GM18499 (cell line): Measurements from ENCODE around the gene SMIM44.
"Not testable (repeated sequence)": the region's sequence is repeated elsewhere in the genome, so short reads cannot be mapped to it uniquely, and the experiment has no call there.

Experiments
- ATAC-seq: cut with Tn5 transposase; IDR thresholded peaks from one replicate; pipeline ENCODE4 v1.9.1; 2021; ENCODE audit warnings: moderate number of reproducible peaks; ENCODE audit not compliant: insufficient read depth, unreplicated experiment

Gene SMIM44

DNA sequence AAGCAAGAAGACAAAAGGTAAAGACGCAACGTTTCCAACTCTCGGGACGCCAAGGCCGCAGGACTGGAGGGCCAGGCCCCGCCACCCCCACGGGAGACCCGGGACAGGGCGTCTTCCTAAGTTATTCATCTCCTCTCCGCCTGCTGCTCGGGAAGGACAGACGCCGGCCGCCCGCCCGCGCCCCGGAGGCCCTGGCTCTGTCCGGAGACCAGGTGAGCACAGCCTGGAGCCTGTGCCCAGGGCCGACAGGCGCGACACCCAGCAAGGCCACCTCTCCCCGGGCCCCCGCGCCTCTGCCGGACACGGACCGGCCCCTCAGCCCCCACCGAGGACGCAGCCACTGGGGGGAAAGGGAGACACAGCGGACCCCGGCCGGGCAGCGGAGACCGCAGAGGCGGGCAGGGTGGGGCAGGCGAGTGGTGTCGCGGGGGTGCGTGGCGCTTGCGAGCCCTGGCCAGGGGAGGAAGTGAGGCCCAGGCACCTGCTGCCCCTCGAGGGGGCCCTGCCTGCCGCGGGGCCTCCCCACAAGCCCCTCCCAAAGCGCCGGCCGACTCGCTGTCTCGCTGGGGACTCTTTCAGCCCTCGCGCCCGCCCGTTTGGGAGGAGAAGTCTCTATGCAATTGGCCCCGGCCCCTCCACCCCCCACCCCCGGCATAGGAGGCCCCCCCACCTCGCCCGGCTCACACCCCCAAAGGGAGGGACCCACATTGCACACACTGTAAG lies 20.1 kb downstream of the SMIM44 start:
- no peak for ATAC-seq

DNA sequence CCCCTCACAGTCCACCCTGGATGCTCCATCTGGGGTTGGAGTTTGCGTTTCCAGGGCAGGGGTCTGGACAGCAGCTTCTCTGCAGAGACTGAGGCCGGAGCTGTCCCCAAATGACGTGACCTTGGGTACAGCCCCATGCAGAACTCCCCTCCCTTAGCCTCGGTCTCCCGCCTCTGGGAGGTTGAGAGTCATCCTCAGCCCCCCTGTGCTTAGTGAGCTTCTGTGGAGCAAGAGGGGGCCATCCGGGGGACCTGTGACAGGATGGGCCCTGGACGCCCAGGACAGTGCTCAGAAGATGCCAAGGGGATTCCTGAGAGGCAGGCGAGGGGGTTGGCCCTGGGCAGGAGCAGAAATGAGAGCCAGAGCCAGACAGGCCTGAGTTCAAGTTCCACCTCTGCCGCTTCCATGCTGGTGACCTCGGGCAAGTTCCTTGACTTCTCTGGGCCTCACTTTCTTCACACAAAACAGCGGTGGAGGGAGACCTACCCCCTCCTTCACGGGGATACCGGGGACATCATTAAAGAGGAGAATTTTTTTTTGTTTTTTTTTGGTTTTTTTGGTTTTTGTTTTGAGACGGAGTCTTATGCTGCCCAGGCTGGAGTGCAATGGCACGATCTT lies 23.2 kb downstream of the SMIM44 start:
- ATAC-seq = no peak

DNA sequence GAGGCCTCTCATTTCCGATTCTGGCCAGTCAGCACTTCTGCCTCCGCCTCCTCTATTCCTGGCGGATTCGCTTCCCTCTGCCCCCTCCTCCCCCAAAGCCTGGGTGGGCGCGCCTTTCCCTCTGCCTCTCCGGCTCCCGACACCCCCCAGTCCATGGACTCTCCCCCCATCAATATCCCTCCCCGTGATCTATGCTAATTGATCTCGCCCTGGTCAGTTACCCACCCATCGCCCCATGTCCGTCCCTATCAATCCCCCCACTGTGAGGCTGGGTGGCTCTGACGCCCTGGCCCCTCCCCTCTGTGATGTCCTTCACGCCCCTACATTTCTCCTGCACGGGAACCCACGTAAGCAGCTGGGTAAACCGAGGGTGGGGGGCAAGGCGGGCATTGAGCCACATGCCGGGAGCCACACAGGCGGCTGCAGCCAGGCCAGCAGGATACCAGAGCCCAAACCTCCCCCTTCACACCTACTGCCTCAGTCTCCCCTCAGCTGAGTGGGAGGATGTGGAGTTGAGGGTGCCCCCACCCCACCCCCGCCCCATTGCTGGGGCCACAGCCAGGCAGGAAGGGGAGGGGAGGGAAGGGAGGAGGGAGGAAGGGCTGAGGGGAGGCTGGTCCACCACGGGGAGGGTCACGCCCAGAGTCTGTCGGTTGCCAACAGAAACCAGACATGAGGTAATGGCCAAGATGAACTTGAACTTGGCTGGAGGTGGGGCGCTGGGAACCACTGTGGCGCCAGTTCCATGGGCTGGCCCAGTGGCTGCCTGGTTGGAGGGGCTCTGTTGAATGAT lies 24.0 kb downstream of the SMIM44 start:
- no peak for ATAC-seq

DNA sequence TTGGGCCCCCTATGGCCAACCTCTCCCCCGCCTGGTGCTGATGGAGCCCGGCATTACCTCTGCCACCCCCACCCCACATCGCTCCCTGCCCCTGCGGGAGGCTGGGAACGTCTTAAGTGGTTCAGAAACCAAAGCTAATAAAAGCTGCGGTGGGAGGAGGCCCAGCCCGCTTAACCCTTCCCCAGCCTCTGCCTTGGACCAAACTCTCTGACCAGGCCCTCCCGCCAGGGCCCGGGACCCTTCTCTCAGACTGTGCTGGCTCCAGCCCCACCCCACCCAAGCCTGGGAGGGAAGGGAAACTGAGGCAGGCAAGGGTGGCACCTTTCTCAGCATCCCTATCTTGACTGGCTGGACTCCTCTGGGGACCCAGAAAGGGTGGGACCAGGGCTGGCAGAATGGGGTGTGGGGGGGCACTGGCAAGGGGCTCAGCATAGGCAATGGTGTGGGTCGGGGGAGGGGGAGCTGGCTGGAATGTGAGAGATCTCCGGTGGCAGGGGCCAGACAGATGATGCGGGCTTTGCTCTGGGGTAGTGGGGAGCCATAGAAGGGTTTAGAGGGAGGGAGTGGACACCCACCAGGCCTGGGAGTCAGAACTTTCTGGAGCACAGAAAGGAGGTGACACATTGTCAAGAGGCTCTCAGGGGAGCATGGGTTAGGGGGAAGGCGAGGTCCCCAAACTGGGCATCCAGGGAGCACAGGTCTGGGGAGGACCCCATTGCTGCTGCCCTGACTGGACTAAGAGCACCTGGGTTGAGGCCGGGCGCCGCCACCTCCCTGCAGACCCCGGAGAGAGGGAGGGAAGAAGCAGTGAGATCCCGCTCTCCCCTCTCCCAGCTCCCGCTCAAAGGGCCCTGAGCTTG lies 24.8 kb downstream of the SMIM44 start:
- no peak for ATAC-seq

DNA sequence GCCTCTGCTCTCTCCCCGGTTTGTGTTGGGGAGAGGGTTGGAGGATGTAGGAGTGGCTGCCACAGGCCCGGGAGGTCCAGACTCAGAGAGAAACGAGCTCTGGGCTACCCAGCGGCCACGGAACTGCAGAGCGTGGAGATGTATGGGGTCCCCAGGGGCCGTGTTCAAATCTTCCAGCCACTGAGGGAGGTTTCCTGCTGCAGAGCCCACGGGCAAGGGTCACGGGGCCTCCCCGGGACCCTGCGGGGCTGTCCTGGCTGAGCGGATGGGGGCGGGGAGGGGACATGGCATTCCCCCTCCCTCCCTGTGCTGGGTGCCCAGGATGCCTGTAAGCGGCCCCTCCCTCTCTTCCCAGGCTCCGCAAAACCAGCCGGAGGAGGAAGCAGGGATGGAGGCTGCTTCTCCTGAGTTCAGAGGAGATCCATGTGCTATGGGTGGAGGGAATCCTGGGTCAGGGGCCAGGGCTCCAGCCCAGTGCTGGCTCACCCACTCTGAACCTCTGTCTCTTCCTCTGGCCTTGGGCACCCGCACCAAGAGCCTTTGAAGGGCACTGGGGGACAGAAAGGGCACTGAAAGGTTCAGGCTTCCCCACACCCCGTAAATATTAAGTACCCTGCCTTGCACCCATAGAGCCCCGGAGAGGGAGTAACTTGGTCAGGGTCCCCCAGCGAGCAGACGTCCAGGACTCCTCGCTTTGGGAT lies 25.6 kb downstream of the SMIM44 start:
- no peak for ATAC-seq

DNA sequence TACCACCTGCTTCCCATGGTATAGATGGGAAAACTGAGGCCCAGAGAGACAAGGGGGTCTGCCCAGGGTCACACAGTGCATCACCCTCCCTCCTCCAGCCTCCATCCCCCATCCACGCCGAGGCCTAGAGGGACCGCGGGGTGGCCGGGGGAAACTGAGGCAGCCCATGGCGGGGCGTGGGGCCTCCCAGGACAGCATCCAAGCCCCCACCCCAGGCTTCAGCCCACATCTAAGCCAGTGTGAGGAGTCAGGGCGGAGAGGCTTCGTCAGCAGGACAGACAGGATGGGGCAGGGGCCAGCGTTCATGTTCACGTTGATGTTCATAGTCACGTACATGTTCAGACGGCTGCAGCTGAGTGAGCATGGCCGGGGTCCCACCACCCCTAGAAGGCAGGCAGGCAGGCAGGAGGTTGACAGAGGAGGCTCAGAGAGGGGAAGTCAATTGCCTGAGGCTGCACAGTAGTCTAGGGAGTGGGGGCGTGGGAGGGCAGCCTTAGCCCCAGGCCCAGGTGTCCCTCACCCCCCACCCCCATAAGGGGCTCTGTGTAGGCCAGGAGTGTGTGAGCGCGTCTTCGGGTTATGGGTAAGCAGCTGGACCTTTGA lies 26.2 kb downstream of the SMIM44 start:
- no peak for ATAC-seq

DNA sequence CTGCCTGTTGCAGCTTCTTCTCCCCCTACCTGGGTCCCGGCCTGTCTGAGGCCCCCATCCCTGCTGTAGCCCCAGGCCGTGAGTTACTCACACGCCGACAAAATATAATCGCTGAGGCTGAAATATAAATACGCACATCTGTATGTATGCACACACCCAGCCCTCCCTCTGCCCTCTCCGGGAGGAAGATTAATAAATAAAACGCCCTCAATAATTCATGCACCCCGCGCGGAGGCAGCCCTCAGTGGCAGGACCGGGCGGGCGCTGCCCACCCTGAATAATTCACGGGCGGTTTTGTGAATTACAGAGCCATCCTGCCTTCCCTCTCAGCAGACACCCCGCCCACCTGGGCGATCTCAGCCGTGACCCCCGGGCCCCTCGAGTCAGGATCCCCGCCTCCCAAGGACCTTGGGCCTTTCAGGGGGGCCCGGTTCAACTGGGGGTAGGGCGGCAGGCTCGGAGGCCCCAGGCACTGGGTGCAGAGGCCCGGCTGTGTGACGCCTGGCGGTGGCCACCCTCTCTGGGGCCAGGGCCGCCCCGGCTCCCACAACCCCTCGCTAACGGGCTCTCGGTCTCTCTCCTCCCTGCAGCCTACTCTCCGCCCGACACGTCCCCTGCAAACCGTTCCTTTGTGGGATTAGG lies 27.2 kb downstream of the SMIM44 start:
- ATAC-seq = no peak

DNA sequence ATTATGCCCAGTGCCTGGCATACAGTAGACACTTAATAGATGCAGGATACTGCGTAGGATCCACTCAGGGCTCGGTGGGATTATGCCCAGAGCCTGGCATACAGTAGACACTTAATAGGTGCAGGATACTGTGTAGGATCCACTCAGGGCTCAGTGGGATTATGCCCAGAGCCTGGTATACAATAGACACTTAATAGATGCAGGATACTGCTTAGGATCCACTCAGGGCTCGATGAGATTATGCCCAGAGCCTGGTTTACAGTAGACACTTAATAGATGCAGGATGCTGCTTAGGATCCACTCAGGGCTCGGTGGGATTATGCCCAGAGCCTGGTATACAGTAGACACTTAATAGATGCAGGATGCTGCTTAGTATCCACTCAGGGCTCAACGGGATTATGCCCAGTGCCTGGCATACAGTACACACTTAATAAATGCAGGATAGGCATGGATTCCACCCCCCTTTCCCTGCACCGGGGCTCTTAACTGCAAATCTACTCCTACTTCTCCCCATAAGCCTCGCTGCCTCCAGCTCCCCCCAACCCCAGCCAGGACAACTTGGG lies 27.8 kb downstream of the SMIM44 start:
- ATAC-seq = no peak

DNA sequence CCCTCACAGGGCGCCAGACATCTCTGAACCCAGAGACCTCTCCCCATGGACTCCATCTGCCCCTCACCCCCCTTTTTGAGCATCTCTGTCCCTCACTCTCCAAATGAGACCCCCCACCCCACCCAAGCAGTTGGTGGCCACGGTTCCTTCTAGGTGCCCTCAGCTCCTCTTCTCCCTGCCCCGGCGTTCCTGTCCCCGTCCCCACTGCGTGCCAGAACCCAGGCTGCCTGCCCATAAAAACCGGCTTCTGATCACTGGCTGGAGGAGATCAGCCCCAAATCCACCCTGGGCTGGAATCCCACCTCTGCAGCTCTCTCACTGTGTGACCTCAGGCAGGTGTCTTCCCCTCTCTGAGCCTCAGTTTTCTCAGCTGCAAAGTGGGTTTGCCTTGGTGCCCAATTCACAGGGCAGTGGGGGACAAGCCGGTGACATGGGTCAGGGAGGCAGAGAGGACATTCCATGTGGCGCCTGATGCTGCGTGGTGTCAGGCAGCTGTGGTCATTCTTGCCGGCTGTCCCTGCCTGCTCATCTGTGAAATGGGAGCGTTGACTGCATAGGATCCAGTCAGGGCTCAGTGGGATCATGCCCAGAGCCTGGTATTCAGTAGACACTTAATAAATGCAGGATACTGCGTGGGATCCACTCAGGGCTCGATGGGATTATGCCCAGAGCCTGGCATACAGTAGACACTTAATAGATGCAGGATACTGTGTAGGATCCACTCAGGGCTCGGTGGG lies 28.4 kb downstream of the SMIM44 start:
- no peak for ATAC-seq

DNA sequence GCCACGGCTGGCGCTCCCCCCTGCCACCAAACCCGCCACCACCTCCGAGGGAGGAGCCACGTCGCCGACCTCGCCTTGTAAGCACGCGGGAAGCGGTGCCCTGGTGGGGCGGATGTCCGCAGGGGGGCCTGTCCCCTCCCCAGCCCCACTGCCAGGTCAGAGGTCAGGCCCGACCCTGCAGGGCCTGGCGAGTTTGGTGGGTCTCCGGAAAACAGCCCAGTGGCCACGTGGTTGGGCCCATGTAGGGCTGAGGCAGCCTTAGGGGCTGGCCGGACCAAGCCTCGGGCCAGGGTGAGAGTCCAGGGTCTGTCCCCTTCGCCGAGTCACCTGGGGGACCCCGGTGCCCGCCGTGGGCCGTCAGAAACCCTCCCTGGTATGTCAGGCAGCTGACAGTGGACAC lies 29.4 kb downstream of the SMIM44 start:
- ATAC-seq = no peak

DNA sequence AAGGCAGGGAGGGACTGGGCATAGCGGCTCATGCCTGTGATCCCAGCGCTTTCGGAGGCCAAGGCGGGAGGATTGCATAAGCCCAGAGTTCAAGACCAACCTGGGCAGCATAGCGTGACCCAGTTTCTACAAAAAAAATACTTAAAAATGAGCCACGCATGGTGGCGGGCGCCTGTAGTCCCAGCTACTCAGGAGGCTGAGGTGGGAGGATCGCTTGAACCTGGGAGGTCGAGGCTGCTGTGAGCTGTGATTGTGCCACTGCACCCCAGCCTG lies 30.4 kb downstream of the SMIM44 start:
- not testable (repeated sequence) for ATAC-seq

DNA sequence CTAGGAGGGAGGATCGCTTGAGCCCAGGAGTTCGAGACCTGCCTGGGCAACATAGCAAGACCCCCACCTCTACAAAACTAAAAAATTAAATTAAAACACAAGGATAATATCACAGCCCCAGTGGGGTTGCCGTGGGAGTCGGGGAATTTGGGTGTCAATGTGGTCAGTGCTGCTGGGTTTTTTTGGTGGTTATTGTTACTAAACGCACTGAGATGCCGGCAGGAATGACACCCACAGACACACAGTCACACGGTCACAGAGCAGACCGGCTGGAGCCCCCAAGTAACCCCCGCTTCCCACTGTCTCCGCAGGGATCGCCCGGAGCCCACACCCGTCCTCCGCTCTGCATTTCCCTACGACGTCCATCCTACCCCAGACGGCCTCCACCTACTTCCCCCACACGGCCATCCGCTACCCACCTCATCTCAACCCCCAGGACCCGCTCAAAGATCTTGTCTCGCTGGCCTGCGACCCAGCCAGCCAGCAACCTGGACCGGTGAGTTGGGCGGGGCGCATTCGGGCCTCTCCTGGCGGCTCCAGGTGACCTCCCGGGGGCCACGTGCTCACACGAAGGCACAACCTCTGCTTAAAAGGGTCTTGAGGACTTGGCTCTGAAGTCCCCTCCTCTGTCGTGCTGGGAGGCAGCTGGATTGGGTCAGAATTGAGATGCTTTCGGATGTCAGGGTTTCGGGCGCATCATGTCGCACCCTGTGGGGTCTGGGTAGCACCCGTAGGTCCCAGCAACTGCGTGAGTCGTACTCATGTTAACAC lies 30.9 kb downstream of the SMIM44 start:
- no peak for ATAC-seq

DNA sequence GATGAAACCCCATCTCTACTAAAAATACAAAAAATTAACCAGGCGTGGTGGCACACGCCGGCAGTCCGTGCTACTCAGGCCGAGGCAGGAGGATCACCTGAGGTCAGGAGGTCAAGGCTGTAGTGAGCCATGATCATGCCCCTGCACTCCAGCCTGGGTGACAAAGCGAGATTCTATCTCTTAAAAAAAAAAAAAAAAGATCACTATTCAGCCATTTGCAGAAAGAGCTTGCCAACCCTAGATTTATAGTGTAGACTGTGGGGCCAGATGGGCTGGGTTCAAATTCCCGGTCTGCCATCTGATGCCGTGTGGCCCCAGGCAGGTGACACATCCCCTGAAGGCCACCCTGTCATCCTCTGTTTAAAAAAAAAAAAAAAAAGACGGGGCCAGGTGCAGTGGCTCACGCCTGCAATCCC lies 31.8 kb downstream of the SMIM44 start:
- no peak for ATAC-seq

DNA sequence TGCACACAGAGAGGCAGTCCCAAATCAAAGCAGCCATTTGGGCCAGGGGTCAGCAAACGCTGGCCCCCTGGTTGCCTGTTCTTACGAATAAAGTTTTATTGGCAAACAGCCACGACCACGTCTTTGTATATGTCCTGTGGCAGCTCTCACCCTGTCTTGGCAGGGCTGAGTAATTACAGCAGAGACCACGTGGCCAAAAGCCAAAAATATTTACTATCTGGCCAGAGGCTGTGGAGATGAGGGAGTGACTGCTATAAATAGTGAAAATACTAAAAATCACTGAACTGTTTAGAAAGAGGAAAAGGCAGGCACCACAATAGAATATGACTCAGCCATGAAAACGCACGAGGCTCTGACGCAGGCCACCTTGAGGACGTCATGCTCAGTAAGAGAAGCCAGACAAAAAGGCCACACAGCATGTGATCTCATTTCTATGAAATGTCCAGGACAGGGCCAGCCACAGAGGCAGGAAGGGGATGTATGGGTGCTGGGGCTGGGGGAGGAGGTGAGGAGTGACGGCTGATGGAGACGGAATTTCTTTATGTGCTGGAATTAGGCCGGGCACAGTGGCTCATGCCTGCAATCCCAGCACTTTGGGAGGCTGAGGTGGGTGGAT lies 32.3 kb downstream of the SMIM44 start:
- ATAC-seq = no peak

DNA sequence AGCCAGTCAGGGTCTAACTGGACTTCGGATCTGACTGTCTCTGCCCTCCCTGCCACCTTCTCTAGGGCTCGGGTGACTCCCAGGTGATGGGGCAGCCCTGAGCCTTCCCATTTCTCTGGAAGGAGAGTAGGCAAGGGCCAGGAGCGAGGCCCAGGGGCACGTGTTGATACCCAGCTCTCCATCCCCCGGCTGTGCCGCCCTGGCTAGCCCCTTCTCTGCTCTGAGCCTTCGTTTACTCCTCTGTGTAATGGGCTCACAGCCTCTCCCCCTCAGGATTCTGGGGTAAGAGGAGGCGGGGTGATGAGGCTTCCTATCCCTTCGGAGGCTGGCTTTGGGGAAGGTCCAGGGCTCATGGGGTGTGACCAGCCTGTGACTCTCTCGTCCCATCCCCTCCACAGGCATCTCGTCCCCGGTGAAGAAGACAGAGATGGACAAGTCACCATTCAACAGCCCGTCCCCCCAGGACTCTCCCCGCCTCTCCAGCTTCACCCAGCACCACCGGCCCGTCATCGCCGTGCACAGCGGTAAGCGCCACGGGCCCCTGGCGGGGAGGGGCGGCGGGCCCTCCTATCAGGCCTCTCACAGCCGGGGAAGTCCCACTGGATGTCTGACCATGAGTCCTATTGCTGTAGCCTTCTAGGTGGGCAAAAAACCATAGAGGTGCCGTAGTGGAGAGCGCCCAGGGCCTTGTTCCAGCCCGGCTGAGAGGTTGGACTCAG lies 34.5 kb downstream of the SMIM44 start:
- no peak for ATAC-seq

DNA sequence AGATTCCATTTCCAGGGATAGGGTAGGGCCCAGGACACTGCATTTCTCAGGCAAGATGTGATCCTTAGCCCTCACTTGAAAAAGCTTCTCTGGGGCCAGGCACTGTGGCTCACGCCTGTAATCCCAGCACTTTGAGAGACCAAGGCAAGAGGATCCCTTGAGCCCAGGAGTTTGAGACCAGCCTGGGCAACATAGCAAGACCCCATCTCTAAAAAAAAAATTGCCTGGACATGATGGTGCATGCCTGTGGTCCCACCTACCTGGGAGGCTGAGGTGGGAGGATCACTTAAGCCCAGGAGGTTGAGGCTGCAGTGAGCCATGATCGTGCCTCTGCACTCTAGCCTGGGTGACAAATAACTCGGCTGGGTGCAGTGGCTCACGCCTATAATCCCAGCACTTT lies 36.6 kb downstream of the SMIM44 start:
- ATAC-seq = not testable (repeated sequence)
